Fibroblast of pulmonary artery (primary cell): Measurements from ENCODE around the gene FGF8.

Source experiments
- DNase-seq: peaks from one replicate; pipeline ENCODE4 v3.0.0-alpha.2; 2010; ENCODE audit warnings: low read depth
- H3K4me3 ChIP-seq: replicated peaks from 2 replicates; pipeline ENCODE4 v1.5.1; 2011; ENCODE audit warnings: low read depth, mild to moderate bottlenecking, control low read depth, low read length, moderate library complexity
- CTCF ChIP-seq: IDR thresholded peaks from 2 replicates; pipeline ENCODE4 v1.5.1; 2011; ENCODE audit warnings: mild to moderate bottlenecking, control low read depth, low read length, inconsistent platforms; ENCODE audit errors: missing control alignments

Gene FGF8

GRCh38 chr10:101724446-101724845 is 51.5 kb downstream of the FGF8 start:
- no peak for TF ChIP-seq CTCF
- no peak overlapping the region for H3K4me3 ChIP-seq

GRCh38 chr10:101723176-101723575 is 52.7 kb downstream of the FGF8 start:
- no peak for DNase-seq
- H3K4me3 ChIP-seq: no peak overlapping the region
- no peak for TF ChIP-seq CTCF

More at GRCh38 chr10:101724446-101724845, 51.5 kb downstream of the FGF8 start:
- no peak for DNase-seq

GRCh38 chr10:101721806-101722205 is 54.1 kb downstream of the FGF8 start:
- no peak for DNase-seq
- no peak for TF ChIP-seq CTCF
- no peak overlapping the region for H3K4me3 ChIP-seq

- no peak for TF ChIP-seq CTCF
- no peak overlapping the region for H3K4me3 ChIP-seq
- no peak for DNase-seq
Observed at GRCh38 chr10:101720606-101721230, 55.2 kb downstream of the FGF8 start.
